GM19372 (cell line): Measurements from ENCODE around the gene PALMD.

ENCODE experiments used
- ATAC-seq: cut with Tn5 transposase; IDR thresholded peaks from one replicate; pipeline ENCODE4 v1.9.1; 2021; ENCODE audit warnings: mild to moderate bottlenecking, low read depth, moderate library complexity; ENCODE audit not compliant: unreplicated experiment

PALMD gene

DNA sequence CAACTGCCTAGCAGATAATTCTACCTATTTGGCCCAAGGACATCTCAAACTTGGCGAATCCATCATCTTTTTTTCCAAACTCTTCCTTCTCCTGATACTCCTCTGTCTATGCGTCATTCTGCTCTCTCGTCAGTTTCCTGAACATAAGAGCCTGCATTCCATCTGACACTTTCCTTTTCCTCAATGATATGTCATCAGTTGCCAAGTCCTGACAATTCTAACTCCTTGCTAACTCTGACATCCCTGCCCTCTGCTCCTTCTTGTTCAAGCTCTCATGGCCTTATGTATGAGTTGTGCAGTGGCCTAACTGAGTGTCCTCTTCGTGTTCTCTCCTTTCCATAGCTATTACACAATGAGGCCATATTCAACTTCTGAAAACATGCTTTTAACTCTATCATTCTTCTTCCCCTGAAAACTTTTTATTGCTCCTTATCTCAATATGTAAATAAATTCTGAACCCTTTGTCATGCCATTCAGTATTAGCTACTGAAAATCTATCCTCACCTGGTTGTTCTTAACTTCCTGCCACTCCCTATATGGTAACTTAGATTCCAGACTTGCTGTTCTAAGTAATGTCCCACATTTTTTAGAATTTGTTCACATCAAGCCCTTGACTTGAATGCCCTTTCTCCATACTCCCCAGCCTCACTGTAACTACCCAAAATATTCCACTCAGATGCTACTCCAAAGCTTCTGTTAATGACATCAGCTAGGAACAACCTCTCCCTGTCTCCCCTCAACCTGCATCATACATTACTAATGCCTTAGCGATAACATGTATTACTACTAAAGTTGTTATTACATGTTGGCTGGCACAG, 11.5 kb downstream of the PALMD start:
- ATAC-seq: no peak

DNA sequence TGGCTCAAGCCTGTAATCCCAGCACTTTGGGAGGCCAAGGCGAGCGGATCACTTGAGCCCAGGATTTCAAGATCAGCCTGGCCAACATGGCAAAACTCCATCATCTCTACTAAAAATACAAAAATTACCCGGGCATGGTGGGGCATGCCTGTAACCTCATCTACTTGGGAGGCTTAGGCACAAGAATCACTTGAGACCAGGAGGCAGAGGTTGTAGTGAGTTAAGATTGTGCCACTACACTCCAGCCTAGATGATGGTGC, 12.0 kb downstream of the PALMD start:
- ATAC-seq: no peak

DNA sequence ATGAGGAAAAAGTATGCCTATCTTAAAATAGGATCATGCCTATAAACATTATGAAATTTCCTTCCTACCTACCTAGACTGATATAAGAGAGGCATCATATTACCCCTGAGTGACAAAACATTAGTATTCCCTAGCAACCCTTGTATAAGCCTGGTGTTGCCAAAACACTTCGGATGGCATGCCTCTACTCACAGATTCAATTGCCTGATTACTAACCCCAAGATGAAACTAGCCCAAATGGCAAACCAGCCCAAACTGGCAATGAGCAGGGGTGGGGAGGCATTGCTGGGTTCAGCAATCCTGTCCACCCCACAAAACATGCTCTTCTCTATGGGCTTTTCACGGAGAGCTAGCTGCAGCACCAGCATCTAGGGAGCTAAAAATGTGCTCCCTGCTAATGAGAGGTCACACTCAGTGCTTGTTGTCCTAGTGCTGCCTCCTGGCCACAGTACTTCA, 13.9 kb downstream of the PALMD start:
- no peak for ATAC-seq

DNA sequence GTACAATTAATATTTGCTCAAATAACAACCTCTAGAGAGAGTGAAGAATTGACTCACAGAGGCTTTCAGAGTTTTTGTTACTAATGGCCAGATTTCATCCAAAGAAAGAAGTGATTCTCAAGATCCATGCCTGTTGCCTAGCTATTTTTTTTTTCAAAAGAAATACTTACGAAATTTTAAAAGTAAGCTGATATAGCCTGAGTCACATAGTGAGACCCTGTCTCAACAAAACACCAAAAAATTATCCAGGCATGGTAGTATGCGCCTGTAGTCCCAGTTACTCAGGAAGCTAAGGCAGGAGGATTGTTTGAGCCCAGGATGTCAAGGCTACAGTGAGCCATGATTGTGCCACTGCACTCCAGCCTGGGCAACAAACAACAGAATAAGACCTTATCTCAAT, 14.6 kb downstream of the PALMD start:
- ATAC-seq: no peak

DNA sequence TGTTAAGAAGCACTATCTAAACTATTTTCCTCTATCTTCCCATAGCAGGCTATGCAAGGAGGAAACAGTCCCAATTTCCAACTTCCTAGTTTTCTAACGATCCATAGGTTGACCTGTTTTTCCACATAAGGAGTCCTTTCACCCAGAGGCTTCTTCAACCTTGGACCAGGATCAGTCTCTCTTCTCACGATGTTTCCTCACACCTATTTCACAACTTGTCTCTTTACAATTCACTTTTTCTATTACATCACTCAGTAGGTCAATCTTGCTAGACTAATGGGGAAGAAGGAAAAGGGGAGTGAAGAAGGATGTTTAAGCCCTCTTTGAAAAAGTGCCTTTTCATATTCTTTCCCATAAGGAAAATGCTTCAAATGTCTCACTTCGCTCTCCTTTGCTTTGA, 15.9 kb downstream of the PALMD start:
- no peak for ATAC-seq

DNA sequence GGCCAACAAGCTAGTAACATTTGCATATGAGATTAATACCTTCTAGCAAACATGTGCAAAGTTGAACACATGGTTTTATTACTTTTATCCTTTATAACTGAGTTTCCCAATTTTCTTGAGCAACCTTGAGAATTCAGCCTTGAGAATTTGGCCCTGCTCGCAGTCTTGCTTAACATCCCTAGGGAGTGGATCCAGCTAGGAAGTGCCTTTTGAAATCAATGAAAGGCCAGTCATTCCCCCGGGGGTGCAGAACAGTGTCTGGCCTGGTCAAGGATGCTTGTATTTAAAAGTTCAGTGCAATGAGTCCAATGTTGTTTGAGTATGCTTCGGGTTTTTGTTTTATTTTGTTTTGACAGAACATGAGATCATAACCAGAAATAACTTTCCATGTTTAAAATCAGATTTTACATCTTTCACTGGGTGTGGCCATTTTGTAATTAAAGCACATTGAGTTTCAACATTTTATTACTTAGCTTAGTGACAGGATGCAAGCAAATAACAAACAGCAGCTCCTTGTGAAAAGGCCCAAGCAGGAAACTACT, 16.7 kb downstream of the PALMD start:
- ATAC-seq: no peak

DNA sequence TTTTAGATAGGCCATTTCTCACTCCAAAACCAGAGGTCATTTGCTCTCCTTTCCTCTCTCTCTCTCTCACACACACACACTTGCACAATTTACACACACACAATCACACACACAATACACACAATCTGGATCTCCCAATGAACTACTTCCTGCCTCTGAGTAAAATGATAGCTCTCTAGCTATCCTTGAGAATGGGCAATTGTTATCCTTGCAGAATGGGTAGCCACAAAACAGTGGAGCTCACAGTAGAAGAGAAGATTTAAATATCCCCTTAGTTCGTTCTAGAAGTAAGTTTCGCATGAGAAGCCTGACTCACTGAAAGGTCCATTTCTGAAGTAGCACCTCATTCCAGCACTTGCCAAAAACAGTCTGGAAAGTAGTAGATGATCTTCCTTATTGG, 17.6 kb downstream of the PALMD start:
- no peak for ATAC-seq

DNA sequence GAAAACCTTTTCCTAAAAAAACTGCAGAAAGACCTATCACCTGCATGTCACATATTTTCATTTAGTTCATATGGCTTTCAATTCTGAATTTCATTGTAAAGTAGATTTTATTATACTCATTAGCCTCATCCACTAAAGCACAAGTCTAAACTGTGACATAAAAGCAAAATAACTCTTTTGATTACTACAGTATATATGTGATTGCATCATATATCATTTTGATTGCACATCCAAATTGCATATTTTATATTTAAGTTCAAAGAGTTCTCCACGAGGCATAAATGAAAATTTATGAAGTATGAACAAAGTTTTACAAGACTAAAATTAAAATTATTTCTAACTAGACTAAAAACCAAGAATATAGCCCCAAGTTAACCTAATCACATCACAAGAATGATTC, 19.3 kb downstream of the PALMD start:
- ATAC-seq: no peak

DNA sequence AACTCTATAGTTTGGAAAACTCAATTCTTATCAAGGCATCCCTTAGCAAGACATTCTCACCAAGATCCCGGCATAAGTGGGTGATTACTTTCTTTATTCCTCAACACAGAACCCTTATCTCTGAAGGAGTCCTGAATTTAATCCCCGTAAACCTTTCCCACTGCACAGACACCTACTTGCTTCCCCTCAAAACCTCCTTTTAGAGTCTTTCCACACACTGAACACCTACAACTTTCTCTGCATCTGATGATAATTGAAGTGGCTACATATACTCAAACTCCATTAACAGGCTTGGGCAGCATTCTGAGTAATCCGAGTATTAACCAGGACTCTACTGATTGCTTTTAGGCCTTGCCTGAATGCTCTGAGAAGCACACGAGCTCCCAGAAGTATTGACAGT, 23.5 kb downstream of the PALMD start:
- no peak for ATAC-seq

DNA sequence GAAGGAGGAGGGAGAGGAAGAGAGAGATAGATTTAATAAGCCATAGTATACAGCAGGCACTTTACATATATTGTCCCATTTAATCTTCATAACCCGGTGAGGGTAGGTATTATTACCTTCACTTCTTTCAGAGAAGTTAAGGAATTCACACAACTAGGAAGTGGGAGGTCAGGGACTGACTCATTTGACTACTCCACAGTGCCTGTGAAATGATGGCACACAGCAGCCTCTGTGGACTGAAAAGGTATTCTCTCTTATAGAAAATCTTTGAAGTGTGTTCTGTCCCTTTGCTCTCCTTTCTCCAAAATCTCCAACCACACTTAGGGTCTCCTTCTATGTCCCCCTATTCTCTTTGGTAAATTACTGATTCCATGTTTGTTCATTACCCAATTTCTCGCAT, 23.9 kb downstream of the PALMD start:
- ATAC-seq: no peak

DNA sequence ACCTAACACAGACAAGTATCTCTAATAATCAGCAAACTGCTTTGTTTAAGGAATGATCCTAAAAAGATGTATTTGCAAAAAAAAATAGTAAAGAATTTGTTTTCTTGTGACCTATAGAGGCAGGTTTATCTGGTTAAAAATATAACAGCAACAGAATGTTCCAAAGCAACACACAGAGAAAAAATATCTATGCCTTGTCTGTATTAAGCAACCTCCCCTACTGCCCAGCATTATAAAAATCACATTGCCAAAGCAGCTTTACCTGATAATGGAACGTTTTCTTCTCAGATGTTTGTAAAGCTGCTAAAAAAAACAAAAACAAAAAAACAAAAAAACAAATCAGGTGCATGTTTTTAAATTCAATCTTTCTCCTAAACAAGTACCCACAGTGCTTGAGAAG, 24.7 kb downstream of the PALMD start:
- no peak for ATAC-seq

DNA sequence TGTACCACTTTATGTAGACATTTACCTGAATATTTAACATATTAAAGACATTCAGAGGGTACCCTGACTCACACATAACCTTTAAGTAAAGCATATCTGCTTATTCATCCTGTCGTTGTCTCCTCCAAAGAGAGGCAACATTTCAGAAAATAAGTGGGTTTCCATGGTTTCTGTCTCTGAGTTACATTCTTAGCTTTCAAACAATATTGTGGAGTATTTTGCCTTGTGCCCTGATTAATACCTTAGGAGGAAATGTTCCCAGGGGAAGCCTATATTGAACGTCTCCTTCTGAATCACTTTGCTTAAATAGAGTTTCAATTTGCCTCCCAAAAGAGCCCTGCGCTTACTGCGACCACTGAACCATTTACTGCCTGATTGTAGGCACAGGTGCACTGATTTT, 26.1 kb downstream of the PALMD start:
- ATAC-seq: no peak

DNA sequence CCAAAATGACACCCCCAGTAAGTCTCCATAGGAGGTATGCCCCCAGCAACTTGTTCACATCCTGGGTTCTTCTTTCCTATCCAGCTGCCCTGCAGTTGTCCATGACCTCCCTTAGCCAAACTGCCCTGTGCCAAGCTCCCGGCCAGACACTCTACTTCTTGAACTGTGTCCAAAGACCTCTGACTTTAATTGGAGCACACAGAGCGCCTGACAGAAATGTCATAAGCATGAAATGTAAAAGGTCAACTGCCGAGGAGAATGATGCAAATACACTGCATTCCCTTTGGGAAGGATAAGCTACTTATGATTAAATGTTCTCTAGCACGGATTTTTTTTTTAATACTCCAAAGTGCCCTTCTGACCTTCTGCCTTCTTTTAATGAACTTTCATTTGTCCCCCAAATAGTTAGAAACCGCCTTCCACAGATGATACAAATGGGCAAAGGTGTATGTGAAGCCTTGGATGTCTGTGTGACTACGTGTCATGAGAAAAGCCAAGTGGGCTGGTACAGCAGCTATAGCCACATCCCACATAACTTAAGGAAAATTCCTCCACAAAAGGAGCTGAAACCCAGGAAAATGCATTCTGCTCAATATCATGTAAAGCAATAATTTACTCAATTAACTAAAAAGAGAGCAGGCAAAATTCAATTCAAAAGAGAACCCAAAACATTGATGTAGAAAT, 26.8 kb downstream of the PALMD start:
- no peak for ATAC-seq

DNA sequence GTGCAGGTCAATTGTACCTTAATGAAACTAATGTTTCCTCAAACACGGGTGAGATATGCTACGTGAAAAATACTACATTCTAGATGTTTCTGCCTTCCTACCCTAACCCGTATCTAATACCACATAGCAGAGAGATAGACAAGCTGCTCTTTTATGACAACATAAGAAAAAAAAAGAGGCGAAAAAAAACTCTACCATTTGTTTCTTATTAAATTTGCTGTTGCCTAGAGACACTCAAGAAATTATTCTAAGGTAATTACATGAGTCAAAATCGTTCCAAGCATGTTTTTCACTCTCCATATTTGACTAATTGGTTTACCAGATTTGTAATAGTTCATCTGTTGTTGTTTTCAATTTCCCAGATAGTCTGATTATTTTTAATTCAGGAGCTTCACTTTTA, 27.4 kb downstream of the PALMD start:
- ATAC-seq: no peak

DNA sequence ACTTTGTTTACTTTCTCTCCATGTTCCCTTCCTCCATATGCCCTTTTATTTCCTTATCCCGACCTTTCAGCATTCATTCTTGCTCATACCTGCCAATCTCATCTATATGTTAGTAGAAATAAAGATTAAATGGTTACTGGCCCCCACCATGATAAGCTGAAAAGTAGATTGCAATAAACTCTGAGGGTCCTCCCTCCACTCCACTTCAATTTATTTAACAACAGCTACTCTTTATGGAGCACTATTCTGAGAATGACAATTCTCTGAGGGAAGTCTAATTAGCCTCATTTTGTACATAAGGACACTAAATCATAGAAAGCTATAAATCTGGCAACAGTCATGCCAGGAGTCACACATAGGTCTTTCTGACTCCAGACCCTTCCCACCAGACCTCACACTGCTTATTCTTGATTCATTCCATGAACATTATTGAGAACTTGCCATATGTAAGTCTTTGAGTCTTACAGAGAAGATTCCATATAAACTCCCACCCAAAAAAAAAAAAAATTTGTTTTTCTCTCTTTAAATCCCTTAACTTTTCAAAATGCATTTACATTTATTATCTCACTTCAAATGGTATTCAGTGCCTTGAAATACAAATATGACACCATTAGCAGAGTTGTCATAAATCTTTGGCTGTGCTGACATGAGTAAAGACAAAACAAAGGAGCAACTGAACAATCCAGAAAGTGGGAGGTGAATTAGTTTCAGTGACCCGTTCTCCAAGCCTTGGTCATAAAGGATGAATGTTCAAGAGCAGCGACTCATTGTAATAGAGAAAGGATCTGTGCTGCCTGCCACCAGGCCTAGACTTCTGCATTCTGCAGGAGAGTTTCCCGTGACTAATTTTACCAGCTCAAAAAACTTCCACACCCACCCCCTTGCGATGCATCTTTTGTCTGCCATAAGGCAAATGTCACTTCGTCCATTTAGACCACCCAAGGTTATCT, 28.5 kb downstream of the PALMD start:
- no peak for ATAC-seq

DNA sequence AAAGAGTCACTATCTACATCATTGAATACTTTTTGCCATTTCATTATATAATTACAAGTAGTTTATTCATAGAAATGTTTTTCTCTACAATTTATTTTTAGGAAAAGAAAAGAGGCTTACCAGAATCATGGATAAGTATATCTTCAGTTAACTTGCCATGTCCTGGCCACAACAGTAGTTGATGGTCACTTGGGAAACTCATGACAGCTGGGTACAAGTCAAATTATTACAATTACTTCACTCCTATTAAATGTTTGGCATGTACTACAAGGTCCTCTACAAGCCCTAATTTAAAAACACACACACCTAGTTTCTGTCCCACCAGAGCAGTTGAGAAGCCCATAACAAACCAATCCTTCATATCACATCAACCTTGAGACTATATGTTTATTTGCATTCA, 29.4 kb downstream of the PALMD start:
- no peak for ATAC-seq

DNA sequence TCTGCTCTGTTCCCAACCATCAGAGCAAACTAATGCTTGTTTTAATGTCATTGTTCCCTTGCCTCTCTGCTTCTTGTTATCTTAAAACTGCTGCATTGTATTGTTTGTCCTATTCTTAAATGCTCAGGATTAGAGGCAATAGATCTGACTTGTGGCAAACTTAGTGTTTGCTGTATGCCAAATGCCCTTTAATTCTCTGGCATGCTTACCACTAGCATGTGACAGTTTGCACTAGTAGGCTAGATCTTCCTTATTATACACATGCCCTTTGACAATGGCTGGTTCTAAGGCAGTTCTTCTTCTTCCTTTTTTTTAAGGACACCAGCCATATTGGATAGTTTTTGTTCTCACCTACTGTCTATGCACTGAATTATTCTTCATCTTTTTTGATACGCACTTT, 30.1 kb downstream of the PALMD start:
- ATAC-seq: no peak

DNA sequence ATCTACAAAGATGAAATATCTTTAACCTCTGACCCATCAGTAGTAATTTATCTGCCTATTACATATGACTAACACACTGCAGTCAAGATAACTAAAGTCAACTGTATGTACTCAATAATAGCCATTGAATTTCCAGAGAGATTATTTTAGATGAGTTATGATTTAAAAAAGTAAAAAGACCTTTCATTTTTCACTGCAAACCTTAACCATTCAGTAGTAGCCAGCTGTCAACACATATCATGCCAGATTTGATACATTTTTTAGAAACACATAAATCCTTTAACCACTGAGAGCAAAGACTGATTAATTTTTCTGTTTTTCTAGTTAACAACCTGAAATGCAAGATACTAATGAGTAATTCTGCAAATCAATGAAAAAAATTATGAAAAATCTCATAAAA, 31.0 kb downstream of the PALMD start:
- no peak for ATAC-seq

DNA sequence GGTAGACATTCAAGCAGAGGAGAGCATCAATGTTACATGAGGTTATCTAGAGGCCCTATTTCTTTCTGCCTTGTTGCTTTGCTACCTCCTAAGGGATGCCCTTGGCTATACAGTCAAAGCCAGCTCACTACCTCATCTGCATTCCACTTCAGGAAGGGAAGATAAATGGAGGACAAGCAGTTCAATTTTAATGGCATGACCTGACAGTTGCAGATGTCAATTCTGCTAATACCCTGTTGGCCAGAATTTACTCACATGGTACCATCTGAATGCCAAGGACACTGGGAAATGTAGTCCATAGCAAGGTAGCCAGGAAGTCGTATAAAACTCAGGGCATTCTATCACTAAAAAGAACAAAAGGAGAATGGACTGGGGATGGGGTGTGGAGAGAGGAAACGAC, 31.5 kb downstream of the PALMD start:
- no peak for ATAC-seq

DNA sequence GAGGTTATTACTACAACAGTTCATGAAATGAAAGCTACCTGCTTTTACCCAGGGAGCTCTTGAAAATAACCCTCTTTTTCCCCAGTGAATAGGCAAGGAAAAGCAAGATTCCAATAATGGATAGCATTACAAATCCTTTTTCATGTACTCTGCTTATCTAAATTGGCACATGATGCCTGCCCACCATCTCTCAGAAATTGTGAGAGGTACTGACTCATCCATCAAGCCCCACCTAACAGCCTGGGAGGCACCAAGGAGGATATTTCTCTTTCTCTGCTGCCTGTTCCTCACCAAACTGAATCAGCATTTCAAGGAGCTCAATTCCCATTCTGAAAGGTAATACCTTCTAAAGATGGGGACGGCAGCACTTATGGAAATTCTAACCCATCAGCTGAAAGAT, 34.4 kb downstream of the PALMD start:
- ATAC-seq: no peak

DNA sequence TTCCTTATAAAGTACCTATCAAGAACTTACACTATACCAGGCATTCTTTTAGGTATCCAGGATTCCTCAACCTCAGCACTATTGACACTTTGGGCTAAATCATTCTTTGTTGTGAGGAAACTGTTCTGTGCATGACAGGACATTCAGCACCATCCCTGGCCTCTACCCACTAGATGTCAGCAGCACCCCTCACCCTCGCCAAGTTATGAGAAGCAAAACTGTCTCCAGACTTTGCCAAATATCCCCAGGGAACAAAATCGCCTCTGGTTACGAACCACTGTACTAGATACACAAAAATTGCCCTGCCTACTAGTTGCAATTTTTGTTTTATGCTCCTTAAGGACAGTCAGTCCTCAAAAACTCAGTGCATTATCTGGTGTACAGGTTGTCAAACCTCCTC, 35.7 kb downstream of the PALMD start:
- ATAC-seq: no peak
